Stomach (tissue), 4 donors: Measurements from ENCODE around the gene KRTAP10-4.

ENCODE experiments used
- EP300 ChIP-seq: sonication (generic); formaldehyde crosslinking; IDR thresholded peaks from one replicate; pipeline ENCODE4 v1.6.1; 2017; ENCODE audit warnings: antibody characterized with exemption
- POLR2A ChIP-seq, 4 donors: fragments of 450-650 bp; IDR thresholded peaks; one replicate each; pipeline ENCODE4 v1.6.1; 2016; ENCODE audit warnings: antibody characterized with exemption in 4 of 4, control low read depth in 2 of 4, mild to moderate bottlenecking in 1 of 4, moderate library complexity in 1 of 4
- POLR2AphosphoS5 ChIP-seq, 3 donors: sonication (generic); formaldehyde crosslinking; IDR thresholded peaks; one replicate each; pipeline ENCODE4 v1.6.1; 2016; ENCODE audit warnings: antibody characterized with exemption in 3 of 3
- TF ChIP-seq, protein P1 (sequence below), 7 experiments: fragments of 450-650 bp in 4 of 7; fragments of 200-600 bp in 3 of 7; sonication (generic) in 3 of 7; IDR thresholded peaks; one replicate each; pipeline ENCODE4 v1.5.1; 2016 to 2019; ENCODE audit warnings: antibody characterized with exemption in 7 of 7, control low read depth in 2 of 7, mild to moderate bottlenecking in 1 of 7

DNA sequence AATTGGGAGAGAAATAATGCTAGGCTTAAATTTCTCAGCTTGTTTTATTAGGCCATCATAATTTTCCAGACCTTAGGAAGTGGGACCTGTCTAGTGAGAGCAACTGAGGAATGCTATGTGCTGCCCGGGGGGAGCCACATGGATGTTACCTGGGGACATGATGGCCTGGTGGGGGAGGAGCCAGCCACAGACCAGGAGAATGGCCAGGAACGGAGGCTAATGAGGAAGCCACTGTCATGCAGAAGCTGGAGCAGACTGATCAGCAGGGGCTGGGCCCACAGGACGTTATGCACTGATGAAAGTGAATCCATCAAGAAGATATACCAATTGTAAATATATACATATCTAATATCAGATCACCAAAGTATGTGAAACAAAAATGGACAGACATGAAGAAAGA, 29.0 kb upstream of the KRTAP10-4 start:
- TF ChIP-seq, protein P1, sequence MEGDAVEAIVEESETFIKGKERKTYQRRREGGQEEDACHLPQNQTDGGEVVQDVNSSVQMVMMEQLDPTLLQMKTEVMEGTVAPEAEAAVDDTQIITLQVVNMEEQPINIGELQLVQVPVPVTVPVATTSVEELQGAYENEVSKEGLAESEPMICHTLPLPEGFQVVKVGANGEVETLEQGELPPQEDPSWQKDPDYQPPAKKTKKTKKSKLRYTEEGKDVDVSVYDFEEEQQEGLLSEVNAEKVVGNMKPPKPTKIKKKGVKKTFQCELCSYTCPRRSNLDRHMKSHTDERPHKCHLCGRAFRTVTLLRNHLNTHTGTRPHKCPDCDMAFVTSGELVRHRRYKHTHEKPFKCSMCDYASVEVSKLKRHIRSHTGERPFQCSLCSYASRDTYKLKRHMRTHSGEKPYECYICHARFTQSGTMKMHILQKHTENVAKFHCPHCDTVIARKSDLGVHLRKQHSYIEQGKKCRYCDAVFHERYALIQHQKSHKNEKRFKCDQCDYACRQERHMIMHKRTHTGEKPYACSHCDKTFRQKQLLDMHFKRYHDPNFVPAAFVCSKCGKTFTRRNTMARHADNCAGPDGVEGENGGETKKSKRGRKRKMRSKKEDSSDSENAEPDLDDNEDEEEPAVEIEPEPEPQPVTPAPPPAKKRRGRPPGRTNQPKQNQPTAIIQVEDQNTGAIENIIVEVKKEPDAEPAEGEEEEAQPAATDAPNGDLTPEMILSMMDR (IDR thresholded peaks at IDR 0.05): no peak
- TF ChIP-seq POLR2A (IDR thresholded peaks at IDR 0.05) (no peak), POLR2AphosphoS5 (IDR thresholded peaks at IDR 0.05) (no peak), EP300 (no peak)
